ENCODE results near the gene JAZF1. TPM values are rescaled to one million over a fixed set of nuclear protein-coding genes. Genes with fewer than 3 reads are reported as not detected.

The JAZF1 gene
- total RNA-seq, 1 experiment from 2014 or later, result 14.2 TPM

DNA sequence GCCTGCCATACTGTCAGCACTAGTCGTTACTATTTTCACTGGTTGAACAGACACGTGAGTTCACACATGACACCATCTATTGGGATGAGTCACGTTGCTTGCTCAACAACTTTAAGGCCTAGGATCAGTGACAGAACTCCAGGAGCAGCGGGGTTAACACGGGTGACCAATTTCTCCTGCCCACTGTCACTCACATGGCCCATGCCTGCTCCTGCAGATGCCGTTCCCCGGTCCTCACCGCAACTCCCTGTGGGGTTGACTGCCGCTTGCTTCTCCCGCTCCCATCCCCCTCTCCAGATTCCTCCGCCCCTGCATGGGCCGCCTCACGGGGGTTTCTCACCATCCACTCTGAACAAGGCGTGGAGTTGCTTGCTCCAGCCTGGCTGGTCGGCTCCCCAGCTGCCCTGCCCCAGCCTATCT is 312.5 kb downstream of the JAZF1 start:
- peak; percentile 64 for DNase-seq (ENCODE audit: unreplicated experiment)
- Mint-ChIP-seq H3K27ac (ENCODE audit: low read depth, unreplicated experiment) (no peak overlapping the region), H3K36me3 (ENCODE audit: insufficient read depth, unreplicated experiment) (no peaks in the 10 kb centered on the region), H3K4me3 (ENCODE audit: unreplicated experiment) (no peak overlapping the region), H3K27me3 (ENCODE audit: insufficient read depth, unreplicated experiment) (no peaks in the 10 kb centered on the region), H3K9me3 (ENCODE audit: unreplicated experiment) (no peaks in the 10 kb centered on the region), H3K4me1 (ENCODE audit: insufficient read depth, unreplicated experiment) (peaks cover 7% of the 10 kb centered on the region)
- intact Hi-C loops (cut with micrococcal nuclease), result no loop called here
- TF ChIP-seq, protein P1, sequence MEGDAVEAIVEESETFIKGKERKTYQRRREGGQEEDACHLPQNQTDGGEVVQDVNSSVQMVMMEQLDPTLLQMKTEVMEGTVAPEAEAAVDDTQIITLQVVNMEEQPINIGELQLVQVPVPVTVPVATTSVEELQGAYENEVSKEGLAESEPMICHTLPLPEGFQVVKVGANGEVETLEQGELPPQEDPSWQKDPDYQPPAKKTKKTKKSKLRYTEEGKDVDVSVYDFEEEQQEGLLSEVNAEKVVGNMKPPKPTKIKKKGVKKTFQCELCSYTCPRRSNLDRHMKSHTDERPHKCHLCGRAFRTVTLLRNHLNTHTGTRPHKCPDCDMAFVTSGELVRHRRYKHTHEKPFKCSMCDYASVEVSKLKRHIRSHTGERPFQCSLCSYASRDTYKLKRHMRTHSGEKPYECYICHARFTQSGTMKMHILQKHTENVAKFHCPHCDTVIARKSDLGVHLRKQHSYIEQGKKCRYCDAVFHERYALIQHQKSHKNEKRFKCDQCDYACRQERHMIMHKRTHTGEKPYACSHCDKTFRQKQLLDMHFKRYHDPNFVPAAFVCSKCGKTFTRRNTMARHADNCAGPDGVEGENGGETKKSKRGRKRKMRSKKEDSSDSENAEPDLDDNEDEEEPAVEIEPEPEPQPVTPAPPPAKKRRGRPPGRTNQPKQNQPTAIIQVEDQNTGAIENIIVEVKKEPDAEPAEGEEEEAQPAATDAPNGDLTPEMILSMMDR (IDR thresholded peaks at IDR 0.05; ENCODE audit: unreplicated experiment), result no peak
- no TSS peak for BruUV-seq (replicated peaks)
- ChIA-PET CTCF (no interaction called here), POLR2A (interaction anchor here (0.6 kb wide), 1 partner anchor 770 kb away, joined by 4 read pairs; no protein-coding TSS in a partner anchor)

DNA sequence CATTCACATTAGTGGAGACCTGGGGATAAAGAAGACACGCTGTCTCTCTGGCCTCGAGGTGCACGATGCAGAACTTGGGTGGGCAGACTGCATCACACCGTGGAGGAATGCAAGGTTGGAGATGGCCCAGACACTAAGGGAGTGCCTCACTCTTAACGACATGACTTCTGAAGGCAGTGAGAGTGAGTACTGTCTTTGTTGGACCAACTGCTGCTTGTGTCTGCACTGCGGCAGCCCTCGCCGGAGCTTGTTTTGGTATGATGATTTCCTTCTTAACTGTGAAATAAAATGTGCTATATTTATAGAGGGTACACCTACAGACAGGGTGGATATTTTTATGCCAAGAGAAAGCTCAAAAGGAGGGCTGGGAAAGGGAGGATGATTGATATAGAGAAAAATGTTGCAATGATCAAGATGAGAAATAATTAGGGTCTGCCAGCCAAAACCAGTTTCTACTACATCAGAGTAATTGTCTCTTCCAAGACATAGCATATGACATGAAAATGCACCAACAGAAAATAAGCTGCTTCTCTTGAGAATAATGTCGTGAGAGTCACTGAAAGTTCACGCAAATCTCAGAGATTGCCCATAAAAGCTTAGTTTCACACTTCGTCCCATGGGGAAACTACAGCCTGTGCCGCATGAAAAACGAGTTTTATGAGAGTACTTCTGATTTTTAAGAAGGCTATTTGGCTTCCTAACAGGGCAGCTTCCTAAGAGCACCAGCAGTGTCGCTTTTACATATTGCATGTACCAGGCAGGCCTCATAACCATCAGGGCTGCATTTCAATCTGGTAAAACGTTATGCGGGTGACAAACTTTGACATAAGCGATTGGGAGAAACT is 313.5 kb downstream of the JAZF1 start:
- Mint-ChIP-seq H3K27me3 (ENCODE audit: insufficient read depth, unreplicated experiment) (no peaks in the 10 kb centered on the region), H3K27ac (ENCODE audit: low read depth, unreplicated experiment) (no peak overlapping the region), H3K9me3 (ENCODE audit: unreplicated experiment) (no peaks in the 10 kb centered on the region), H3K36me3 (ENCODE audit: insufficient read depth, unreplicated experiment) (no peaks in the 10 kb centered on the region), H3K4me3 (ENCODE audit: unreplicated experiment) (no peak overlapping the region), H3K4me1 (ENCODE audit: insufficient read depth, unreplicated experiment) (peaks cover 7% of the 10 kb centered on the region)
- no TSS peak for BruUV-seq (replicated peaks)
- TF ChIP-seq, protein P1 (IDR thresholded peaks at IDR 0.05; ENCODE audit: unreplicated experiment), result no peak
- ChIA-PET CTCF (no interaction called here), POLR2A (no interaction called here)
- no peak for DNase-seq (ENCODE audit: unreplicated experiment)
- intact Hi-C loops (cut with micrococcal nuclease), result no loop called here

DNA sequence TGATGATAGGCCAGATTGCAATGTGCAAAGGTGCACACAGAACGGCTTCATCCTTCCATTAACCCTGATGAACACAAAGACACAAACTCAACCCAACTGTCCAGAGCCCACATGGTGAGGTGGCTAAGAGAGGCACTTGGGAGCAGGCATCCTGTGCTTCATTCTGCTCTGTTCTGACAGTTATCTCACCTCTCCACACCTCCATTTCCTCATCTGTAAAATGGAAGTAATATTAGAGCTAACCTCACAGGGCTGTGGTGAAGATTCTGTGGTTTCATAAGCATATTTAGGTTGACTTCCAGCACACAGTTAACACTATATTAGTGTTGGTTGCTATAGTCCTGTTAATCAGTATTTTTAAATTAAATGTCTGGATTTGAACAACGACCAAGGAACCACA is 314.3 kb downstream of the JAZF1 start:
- Mint-ChIP-seq H3K9me3 (ENCODE audit: unreplicated experiment) (no peaks in the 10 kb centered on the region), H3K27me3 (ENCODE audit: insufficient read depth, unreplicated experiment) (no peaks in the 10 kb centered on the region), H3K27ac (ENCODE audit: low read depth, unreplicated experiment) (no peak overlapping the region), H3K4me1 (ENCODE audit: insufficient read depth, unreplicated experiment) (peaks cover 7% of the 10 kb centered on the region), H3K4me3 (ENCODE audit: unreplicated experiment) (no peak overlapping the region), H3K36me3 (ENCODE audit: insufficient read depth, unreplicated experiment) (no peaks in the 10 kb centered on the region)
- no peak for DNase-seq (ENCODE audit: unreplicated experiment)
- TF ChIP-seq, protein P1 (IDR thresholded peaks at IDR 0.05; ENCODE audit: unreplicated experiment), result no peak
- no TSS peak for BruUV-seq (replicated peaks)
- ChIA-PET POLR2A (no interaction called here), CTCF (no interaction called here)
- intact Hi-C loops (cut with micrococcal nuclease), result no loop called here

DNA sequence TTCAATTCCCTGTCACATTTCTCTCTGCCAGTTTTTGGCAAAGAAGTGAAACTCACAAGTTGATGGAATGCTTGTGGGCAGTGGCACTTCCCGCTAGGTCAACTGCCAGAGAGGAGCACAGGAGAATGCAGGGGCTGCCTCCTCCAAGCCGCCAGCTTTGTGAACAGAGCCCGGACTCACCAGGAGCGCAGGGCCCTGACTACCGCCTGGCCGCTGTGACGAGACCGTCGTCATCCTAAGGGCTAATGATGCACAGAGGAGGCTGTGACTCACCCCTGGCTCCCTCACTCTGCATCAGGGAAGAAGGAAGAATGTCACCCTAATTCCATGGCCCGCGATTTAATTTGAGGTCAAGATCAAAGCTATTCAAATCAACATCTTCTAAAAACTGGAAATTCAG is 316.7 kb downstream of the JAZF1 start:
- Mint-ChIP-seq H3K4me1 (ENCODE audit: insufficient read depth, unreplicated experiment) (peaks cover 7% of the 10 kb centered on the region), H3K27me3 (ENCODE audit: insufficient read depth, unreplicated experiment) (no peaks in the 10 kb centered on the region), H3K36me3 (ENCODE audit: insufficient read depth, unreplicated experiment) (no peaks in the 10 kb centered on the region), H3K4me3 (ENCODE audit: unreplicated experiment) (no peak overlapping the region), H3K9me3 (ENCODE audit: unreplicated experiment) (no peaks in the 10 kb centered on the region), H3K27ac (ENCODE audit: low read depth, unreplicated experiment) (no peak overlapping the region)
- POLR2A ChIA-PET, result interaction anchor here (0.6 to 0.7 kb wide), 2 partner anchors 18 to 714 kb away, joined by 3 read pairs; no protein-coding TSS in a partner anchor
- peak; percentile 68 for DNase-seq (ENCODE audit: unreplicated experiment)
- CTCF ChIA-PET, result interaction anchor here (0.6 to 1.0 kb wide), 3 partner anchors 58 to 497 kb away, joined by 3 read pairs; no protein-coding TSS in a partner anchor
- TF ChIP-seq, protein P1 (IDR thresholded peaks at IDR 0.05; ENCODE audit: unreplicated experiment), result no peak
- intact Hi-C loops (cut with micrococcal nuclease), result no loop called here
- no TSS peak for BruUV-seq (replicated peaks)

Measured in MCF 10A (cell line).